Endothelial cell (in vitro differentiated cells): Measurements from ENCODE around the gene HOXD12. TPM values are rescaled to one million over a fixed set of nuclear protein-coding genes. Genes with fewer than 3 reads are reported as not detected.
A peak's percentile ranks its signal among the peaks of the same experiment; 100 is the strongest.

Source experiments
- DNase-seq: peaks from one replicate; pipeline ENCODE4 v3.0.0; 2021; ENCODE audit warnings: low spot score
- H3K27ac Mint-ChIP-seq: one replicate; pipeline ENCODE4 v1.8.0; 2021; ENCODE audit warnings: mixed read lengths, inconsistent platforms; ENCODE audit not compliant: unreplicated experiment
- H3K27me3 Mint-ChIP-seq: one replicate; pipeline ENCODE4 v1.8.0; 2021; ENCODE audit warnings: mild to moderate bottlenecking, moderate library complexity, mixed read lengths, inconsistent platforms; ENCODE audit not compliant: unreplicated experiment
- H3K36me3 Mint-ChIP-seq: one replicate; pipeline ENCODE4 v1.8.0; 2021; ENCODE audit warnings: mild to moderate bottlenecking, low read depth, mixed read lengths, inconsistent platforms; ENCODE audit not compliant: unreplicated experiment
- H3K4me1 Mint-ChIP-seq: one replicate; pipeline ENCODE4 v1.8.0; 2021; ENCODE audit warnings: mild to moderate bottlenecking, mixed read lengths, inconsistent platforms; ENCODE audit not compliant: unreplicated experiment
- H3K4me3 Mint-ChIP-seq: one replicate; pipeline ENCODE4 v1.8.0; 2021; ENCODE audit warnings: mild to moderate bottlenecking, mixed read lengths, inconsistent platforms; ENCODE audit not compliant: unreplicated experiment
- H3K9me3 Mint-ChIP-seq: one replicate; pipeline ENCODE4 v1.8.0; 2021; ENCODE audit warnings: mixed read lengths, inconsistent platforms; ENCODE audit not compliant: unreplicated experiment
- CTCF ChIP-seq: fragments of 200-600 bp; sonication (generic); IDR thresholded peaks from one replicate; pipeline ENCODE4 v1.5.0; 2021; ENCODE audit warnings: antibody characterized with exemption; ENCODE audit not compliant: unreplicated experiment
- total RNA-seq: library from RNA; stranded (reverse); fragmentation: NEBNext Ultra II Directional; extraction: Animal tissue kit (Norgen Biotek cat#: 25700); gene quantifications from one replicate; pipeline ENCODE4 v1.2.1, GENCODE V29; 2021; ENCODE audit not compliant: unreplicated experiment

The HOXD12 gene
- total RNA-seq, 1 donor from 2014 or later, result not detected

- peaks cover 66% of the 10 kb centered on the region for H3K27me3 Mint-ChIP-seq
- H3K9me3 Mint-ChIP-seq, result no peaks in the 10 kb centered on the region
- TF ChIP-seq CTCF, result no peak
- no peak for DNase-seq
- no peak overlapping the region for H3K4me3 Mint-ChIP-seq
- peaks cover 29% of the 10 kb centered on the region for H3K4me1 Mint-ChIP-seq
- H3K27ac Mint-ChIP-seq, result no peak overlapping the region
- H3K36me3 Mint-ChIP-seq, result peaks cover 11% of the 10 kb centered on the region
Observed at GRCh38 chr2:176147800-176148496, 48.4 kb downstream of the HOXD12 start.

GRCh38 chr2:176148751-176149421, 49.3 kb downstream of the HOXD12 start:
- peaks cover 11% of the 10 kb centered on the region for H3K36me3 Mint-ChIP-seq
- no peak for TF ChIP-seq CTCF
- H3K27ac Mint-ChIP-seq, result no peak overlapping the region
- no peak for DNase-seq
- H3K9me3 Mint-ChIP-seq, result no peaks in the 10 kb centered on the region
- peaks cover 29% of the 10 kb centered on the region for H3K4me1 Mint-ChIP-seq
- no peak overlapping the region for H3K4me3 Mint-ChIP-seq
- peaks cover 65% of the 10 kb centered on the region for H3K27me3 Mint-ChIP-seq

GRCh38 chr2:176149481-176149938, 49.9 kb downstream of the HOXD12 start:
- H3K27ac Mint-ChIP-seq, result no peak overlapping the region
- peaks cover 11% of the 10 kb centered on the region for H3K36me3 Mint-ChIP-seq
- peaks cover 63% of the 10 kb centered on the region for H3K27me3 Mint-ChIP-seq
- H3K9me3 Mint-ChIP-seq, result no peaks in the 10 kb centered on the region
- no peak for DNase-seq
- peak overlapping the region; percentile 1 for H3K4me3 Mint-ChIP-seq
- TF ChIP-seq CTCF, result no peak
- peaks cover 29% of the 10 kb centered on the region for H3K4me1 Mint-ChIP-seq

- no peak for TF ChIP-seq CTCF
- H3K27ac Mint-ChIP-seq, result no peak overlapping the region
- H3K27me3 Mint-ChIP-seq, result peaks cover 59% of the 10 kb centered on the region
Observed at GRCh38 chr2:176149939-176150583, 50.5 kb downstream of the HOXD12 start.

More at GRCh38 chr2:176149939-176150583, 50.5 kb downstream of the HOXD12 start:
- Mint-ChIP-seq H3K9me3 (no peaks in the 10 kb centered on the region), H3K4me1 (peaks cover 29% of the 10 kb centered on the region), H3K4me3 (peak overlapping the region; percentile 1), H3K36me3 (peaks cover 11% of the 10 kb centered on the region)
- DNase-seq, result no peak
